Activated CD8-positive, alpha-beta T cell treated with anti-CD3 and anti-CD28 coated beads for 36 hours (primary cell): ENCODE measurements around the gene MIER3. TPM values are rescaled to one million over a fixed set of nuclear protein-coding genes. Genes with fewer than 3 reads are reported as not detected.

ENCODE experiments used
- ATAC-seq: fragments of 200-7000 bp; cut with Tn5 transposase; one replicate; pipeline ENCODE4 v1.10.0; 2021; ENCODE audit warnings: mild to moderate bottlenecking, moderate library complexity
- CTCF ChIA-PET: fragments of 350-600 bp; sonication (Branson Sonifier 250); formaldehyde crosslinking; loops from one replicate; lab custom pipeline; 2021; ENCODE audit warnings: antibody characterized with exemption; lab: Charles Lee
- POLR2A ChIA-PET: fragments of 350-600 bp; sonication (Branson Sonifier 250); formaldehyde crosslinking; loops from one replicate; lab custom pipeline; 2021; ENCODE audit warnings: antibody characterized with exemption; lab: Charles Lee
- DNase-seq: peaks from one replicate; pipeline ENCODE4 v3.0.0-alpha.2; 2020
- H3K27ac Mint-ChIP-seq: one replicate; pipeline ENCODE4 v1.8.0; 2021; ENCODE audit warnings: mild to moderate bottlenecking, mixed read lengths
- H3K27me3 Mint-ChIP-seq: one replicate; pipeline ENCODE4 v1.8.0; 2021; ENCODE audit warnings: mixed read lengths
- H3K36me3 Mint-ChIP-seq: one replicate; pipeline ENCODE4 v1.8.0; 2021; ENCODE audit warnings: low read depth, mixed read lengths
- H3K4me1 Mint-ChIP-seq: one replicate; pipeline ENCODE4 v1.8.0; 2021; ENCODE audit warnings: low read depth, mixed read lengths
- H3K4me3 Mint-ChIP-seq: one replicate; pipeline ENCODE4 v1.8.0; 2021; ENCODE audit warnings: mild to moderate bottlenecking, moderate library complexity, mixed read lengths
- H3K9me3 Mint-ChIP-seq: one replicate; pipeline ENCODE4 v1.8.0; 2021; ENCODE audit warnings: mixed read lengths
- CTCF ChIP-seq: fragments of 200-600 bp; IDR thresholded peaks from one replicate; pipeline ENCODE4 v1.8.0; 2022; ENCODE audit warnings: antibody characterized with exemption, mild to moderate bottlenecking
- intact Hi-C: fragments of 100-400 bp; cut with micrococcal nuclease; formaldehyde crosslinking; loops from one replicate; pipeline ENCODE4 v1.10.0; 2022
- total RNA-seq, 2 experiments: library from RNA; stranded (reverse); gene quantifications; one replicate each; pipeline ENCODE4 v1.2.3, GENCODE V29; 2021

The MIER3 gene
- total RNA-seq, 2 experiments from 2014 or later: 12.2 to 12.8 TPM

- Mint-ChIP-seq H3K27ac (no peak overlapping the region), H3K9me3 (no peaks in the 10 kb centered on the region), H3K4me1 (peaks cover 3% of the 10 kb centered on the region), H3K36me3 (peaks cover 40% of the 10 kb centered on the region), H3K4me3 (no peak overlapping the region), H3K27me3 (no peaks in the 10 kb centered on the region)
- intact Hi-C loops: no loop called here
- no peak for ATAC-seq
- DNase-seq: no peak
- no peak for TF ChIP-seq CTCF
- POLR2A ChIA-PET: no interaction called here
- CTCF ChIA-PET: interaction anchor here (1.5 kb wide), 1 partner anchor 11 kb away, joined by 3 read pairs; no protein-coding TSS in a partner anchor
These were observed 13.1 kb downstream of the MIER3 start for GRCh38 chr5:56938858-56939257.

GRCh38 chr5:56934325-56934724 lies 17.6 kb downstream of the MIER3 start:
- ATAC-seq: no peak
- no peak for TF ChIP-seq CTCF
- CTCF ChIA-PET: no interaction called here

GRCh38 chr5:56922922-56923321 lies 29.0 kb downstream of the MIER3 start:
- TF ChIP-seq CTCF: no peak
- POLR2A ChIA-PET: no interaction called here
- intact Hi-C loops: no loop called here
- no peaks in the 10 kb centered on the region for H3K27me3 Mint-ChIP-seq
- peaks cover 30% of the 10 kb centered on the region for H3K36me3 Mint-ChIP-seq
- CTCF ChIA-PET: no interaction called here
- no peaks in the 10 kb centered on the region for H3K9me3 Mint-ChIP-seq
- no peak for ATAC-seq
- H3K4me3 Mint-ChIP-seq: no peak overlapping the region
- no peak for DNase-seq
- no peaks in the 10 kb centered on the region for H3K4me1 Mint-ChIP-seq
- H3K27ac Mint-ChIP-seq: no peak overlapping the region

More at GRCh38 chr5:56934325-56934724, 17.6 kb downstream of the MIER3 start:
- no peak overlapping the region for H3K27ac Mint-ChIP-seq
- no peaks in the 10 kb centered on the region for H3K9me3 Mint-ChIP-seq
- POLR2A ChIA-PET: interaction anchor here (0.6 kb wide), 1 partner anchor 118 kb away, joined by 3 read pairs; no protein-coding TSS in a partner anchor
- no peaks in the 10 kb centered on the region for H3K27me3 Mint-ChIP-seq
- peaks cover 27% of the 10 kb centered on the region for H3K36me3 Mint-ChIP-seq
- DNase-seq: no peak
- H3K4me1 Mint-ChIP-seq: peaks cover 4% of the 10 kb centered on the region
- intact Hi-C loops: no loop called here
- no peak overlapping the region for H3K4me3 Mint-ChIP-seq

- Mint-ChIP-seq H3K4me3 (no peak overlapping the region), H3K9me3 (no peaks in the 10 kb centered on the region), H3K27me3 (no peaks in the 10 kb centered on the region), H3K4me1 (no peaks in the 10 kb centered on the region), H3K27ac (no peak overlapping the region), H3K36me3 (peaks cover 26% of the 10 kb centered on the region)
- intact Hi-C loops: no loop called here
- TF ChIP-seq CTCF: no peak
- ATAC-seq (no peak), DNase-seq (no peak)
- CTCF ChIA-PET: no interaction called here
- POLR2A ChIA-PET: no interaction called here
These were observed 31.8 kb downstream of the MIER3 start for GRCh38 chr5:56919942-56920662.

GRCh38 chr5:56918054-56918453 lies 33.9 kb downstream of the MIER3 start:
- intact Hi-C loops: no loop called here
- no peak for ATAC-seq
- Mint-ChIP-seq H3K4me3 (no peak overlapping the region), H3K27me3 (no peaks in the 10 kb centered on the region), H3K4me1 (no peaks in the 10 kb centered on the region), H3K27ac (no peak overlapping the region), H3K36me3 (peaks cover 17% of the 10 kb centered on the region), H3K9me3 (no peaks in the 10 kb centered on the region)
- POLR2A ChIA-PET: interaction anchor here (0.6 to 2.0 kb wide), 2 partner anchors 8 to 13 kb away, joined by 3 to 8 read pairs; partner anchors contain the start of gene SETD9
- no peak for TF ChIP-seq CTCF
- CTCF ChIA-PET: interaction anchor here (1.0 to 2.9 kb wide), 2 partner anchors 18 to 221 kb away, joined by 3 to 12 read pairs; no protein-coding TSS in a partner anchor
- no peak for DNase-seq
